Esophagus muscularis mucosa (tissue), 4 donors: ENCODE results near the gene RPL21.

Experiments used
- EP300 ChIP-seq: sonication (generic); formaldehyde crosslinking; IDR thresholded peaks from one replicate; pipeline ENCODE4 v1.6.1; 2017; ENCODE audit warnings: antibody characterized with exemption
- POLR2AphosphoS5 ChIP-seq, 2 donors: sonication (generic); formaldehyde crosslinking; IDR thresholded peaks; one replicate each; pipeline ENCODE4 v1.6.1; 2017; ENCODE audit warnings: antibody characterized with exemption in 2 of 2
- TF ChIP-seq, protein P1 (sequence below), 3 experiments: fragments of 200-600 bp in 2 of 3; fragments of 450-650 bp in 1 of 3; sonication (generic) in 2 of 3; IDR thresholded peaks; one replicate each; pipeline ENCODE4 v1.5.1; 2017 to 2019; ENCODE audit warnings: antibody characterized with exemption in 3 of 3, mild to moderate bottlenecking in 2 of 3, moderate library complexity in 1 of 3

DNA sequence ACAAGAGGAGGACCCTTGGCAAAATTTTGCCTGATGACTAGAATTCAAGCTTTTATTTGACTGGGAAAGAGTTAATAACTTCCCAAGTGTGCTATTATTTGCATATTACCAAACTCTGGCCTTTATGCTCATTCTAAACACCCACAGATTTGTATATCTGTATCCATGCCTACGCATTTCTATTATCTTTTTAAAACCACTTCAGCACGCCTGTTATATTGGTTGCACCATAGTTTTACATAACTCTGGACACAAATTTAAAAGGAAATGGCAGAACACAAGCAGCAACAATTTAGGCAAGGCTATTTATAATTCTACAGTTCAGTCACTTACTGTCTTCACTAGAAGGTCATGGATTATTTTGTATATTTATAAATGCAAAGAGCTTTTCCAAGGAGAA, 15.6 kb downstream of the RPL21 start:
- TF ChIP-seq, protein P1, sequence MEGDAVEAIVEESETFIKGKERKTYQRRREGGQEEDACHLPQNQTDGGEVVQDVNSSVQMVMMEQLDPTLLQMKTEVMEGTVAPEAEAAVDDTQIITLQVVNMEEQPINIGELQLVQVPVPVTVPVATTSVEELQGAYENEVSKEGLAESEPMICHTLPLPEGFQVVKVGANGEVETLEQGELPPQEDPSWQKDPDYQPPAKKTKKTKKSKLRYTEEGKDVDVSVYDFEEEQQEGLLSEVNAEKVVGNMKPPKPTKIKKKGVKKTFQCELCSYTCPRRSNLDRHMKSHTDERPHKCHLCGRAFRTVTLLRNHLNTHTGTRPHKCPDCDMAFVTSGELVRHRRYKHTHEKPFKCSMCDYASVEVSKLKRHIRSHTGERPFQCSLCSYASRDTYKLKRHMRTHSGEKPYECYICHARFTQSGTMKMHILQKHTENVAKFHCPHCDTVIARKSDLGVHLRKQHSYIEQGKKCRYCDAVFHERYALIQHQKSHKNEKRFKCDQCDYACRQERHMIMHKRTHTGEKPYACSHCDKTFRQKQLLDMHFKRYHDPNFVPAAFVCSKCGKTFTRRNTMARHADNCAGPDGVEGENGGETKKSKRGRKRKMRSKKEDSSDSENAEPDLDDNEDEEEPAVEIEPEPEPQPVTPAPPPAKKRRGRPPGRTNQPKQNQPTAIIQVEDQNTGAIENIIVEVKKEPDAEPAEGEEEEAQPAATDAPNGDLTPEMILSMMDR (IDR thresholded peaks at IDR 0.05): no peak
- TF ChIP-seq EP300 (no peak), POLR2AphosphoS5 (IDR thresholded peaks at IDR 0.05) (no peak)
